ENCODE data around the gene NCOR1. TPM values are rescaled to one million over a fixed set of nuclear protein-coding genes. Genes with fewer than 3 reads are reported as not detected.

Gene NCOR1
- total and polyA plus RNA-seq, 2 of the 8 experiments (the other 6 are each of a cell fraction or from before 2014, with no cell fraction given), result 65.4 to 142 TPM

GRCh38 chr17:16003841-16004240 is 211.5 kb downstream of the NCOR1 start:
- Histone ChIP-seq H3K23me2 (ENCODE audit: low read depth, low read length) (peaks cover 4% of the 10 kb centered on the region), H4K5ac (ENCODE audit: insufficient read length, low read depth, low read length) (no peak overlapping the region), H3K9ac (replicated peaks in 1 of 4; ENCODE audit: extremely low read depth in 1 of 4, low read depth in 3 of 4, low read length in 3 of 4) (no peak overlapping the region), H3K23ac (ENCODE audit: insufficient read length) (no peak overlapping the region), H4K8ac (ENCODE audit: extremely low read depth, insufficient read depth, low read length) (no peak overlapping the region), H3K14ac (ENCODE audit: insufficient read length) (no peak overlapping the region), H2AK5ac (ENCODE audit: low read depth, low read length) (no peak overlapping the region), H3K56ac (replicated peaks; ENCODE audit: insufficient read length, low read depth, low read length) (no peak overlapping the region), H3K36me3 (ENCODE audit: control insufficient read depth in 2 of 4, insufficient read depth in 4 of 4, low read length in 3 of 4) (peaks cover 41 to 76% (median 67%) of the 10 kb centered on the region in 4 experiments), H3K4me1 (replicated peaks in 1 of 4; ENCODE audit: control insufficient read depth in 3 of 4, insufficient read depth in 4 of 4, low read length in 3 of 4) (peaks cover 0 to 6% (median 2%) of the 10 kb centered on the region in 4 experiments; a peak in 3 of 7 replicates), H3K4me3 (ENCODE audit: extremely low read depth in 1 of 4, insufficient read depth in 2 of 4, low read depth in 3 of 4, low read length in 4 of 4) (no peak overlapping the region), H2BK20ac (ENCODE audit: low read length) (no peak overlapping the region), H3K18ac (ENCODE audit: extremely low read depth, low read length) (no peak overlapping the region), H3K4me2 (ENCODE audit: insufficient read depth in 1 of 2, low read depth in 2 of 2, low read length in 2 of 2) (no peak overlapping the region), H2AFZ (ENCODE audit: low read length) (no peak overlapping the region), H2BK12ac (ENCODE audit: low read depth, low read length) (no peak overlapping the region), H3K79me1 (ENCODE audit: low read depth, low read length) (peaks cover 8% of the 10 kb centered on the region), H3K9me3 (ENCODE audit: insufficient read depth in 2 of 2, low read depth in 1 of 2, low read length in 1 of 2) (no peaks in the 10 kb centered on the region; a peak in 2 of 4 replicates), H4K91ac (replicated peaks; ENCODE audit: insufficient read length, low read length) (no peak overlapping the region), H4K20me1 (replicated peaks in 1 of 2; ENCODE audit: control insufficient read depth in 1 of 2, insufficient read depth in 2 of 2, low read length in 2 of 2) (peaks cover 3 to 6% of the 10 kb centered on the region in 2 experiments), H2BK15ac (ENCODE audit: low read length) (no peak overlapping the region), H3K4ac (replicated peaks; ENCODE audit: insufficient read length, low read depth, low read length) (no peak overlapping the region), H3K27me3 (replicated peaks in 1 of 4; ENCODE audit: control insufficient read depth in 3 of 4, extremely low read depth in 1 of 4, insufficient read depth in 3 of 4, low read length in 3 of 4) (no peaks in the 10 kb centered on the region), H3K79me2 (ENCODE audit: control insufficient read depth in 1 of 2, insufficient read depth in 2 of 2, low read length in 2 of 2) (peaks cover 10 to 29% of the 10 kb centered on the region in 2 experiments), H2BK120ac (replicated peaks; ENCODE audit: low read depth, low read length) (no peak overlapping the region), H3K27ac (ENCODE audit: low read depth, low read length) (no peak overlapping the region), H2BK5ac (ENCODE audit: low read depth, low read length) (no peak overlapping the region)
- WGBS, 2 experiments (ENCODE audit: extremely low coverage in 1 of 2, insufficient coverage in 1 of 2, insufficient read length in 1 of 2, insufficient replicate concordance in 2 of 2, low coverage in 1 of 2, low lambda C conversion rate in 2 of 2, missing lambda C conversion rate in 1 of 2), result 88% methylated on average over 1 of the region's 1 CpG; no CpG with 5 or more reads in 1 of the 2 experiments
- ChIA-PET POLR2A (ENCODE audit: partially characterized antibody) (no interaction called here), CTCF (ENCODE audit: partially characterized antibody) (no interaction called here)
- FAIRE-seq, result no peak
- TF ChIP-seq JUN (IDR thresholded peaks at IDR 0.05; ENCODE audit: low read depth, low read length), result no peak
- TF ChIP-seq USF2 (IDR thresholded peaks at IDR 0.05; ENCODE audit: low read length), result no peak
- no peak for TF ChIP-seq RAD21 (IDR thresholded peaks at IDR 0.05 in 1 of 2, conservative IDR thresholded peaks at IDR 0.05 in 1 of 2; ENCODE audit: low read depth in 2 of 2, low read length in 2 of 2)
- TF ChIP-seq YY1 (IDR thresholded peaks at IDR 0.05; ENCODE audit: low read depth, low read length), result no peak
- no peak for DNase-seq (ENCODE audit: low read depth in 1 of 2, low spot score in 2 of 2)
